Keratinocyte (primary cell): ENCODE results near the gene RDH13. TPM values are rescaled to one million over a fixed set of nuclear protein-coding genes. Genes with fewer than 3 reads are reported as not detected.

Experiments
- DNase-seq: peaks from one replicate; pipeline ENCODE4 v3.0.0-alpha.2; 2011; ENCODE audit warnings: low read depth, missing footprints, low spot score
- FAIRE-seq: peaks from 2 replicates; lab custom pipeline; 2011; peaks lifted over from hg19 to GRCh38; lab: Jason Lieb, UNC
- H2AFZ ChIP-seq: 2 replicates; pipeline ENCODE4 v1.6.0; 2012; ENCODE audit warnings: low read length, control low read depth, inconsistent platforms; ENCODE audit not compliant: control insufficient read depth
- H3K27ac ChIP-seq: 2 replicates; pipeline ENCODE4 v1.5.1; 2011; ENCODE audit warnings: low read length; ENCODE audit not compliant: control insufficient read depth, insufficient read depth
- H3K27me3 ChIP-seq: 3 replicates; pipeline ENCODE4 v1.6.0; 2011; ENCODE audit warnings: low read length; ENCODE audit not compliant: control insufficient read depth, insufficient read depth; ENCODE audit errors: extremely low read depth
- H3K36me3 ChIP-seq, 2 experiments: 2 replicates in 1 of 2; 3 replicates in 1 of 2; pipeline ENCODE4 v1.5.1; 2011; ENCODE audit warnings: low read length in 2 of 2, mild to moderate bottlenecking in 1 of 2; ENCODE audit not compliant: control insufficient read depth in 2 of 2, insufficient read depth in 2 of 2; ENCODE audit errors: extremely low read depth in 1 of 2
- H3K4me1 ChIP-seq: 3 replicates; pipeline ENCODE4 v1.5.1; 2011; ENCODE audit warnings: low read length; ENCODE audit not compliant: control insufficient read depth, insufficient read depth; ENCODE audit errors: extremely low read depth
- H3K4me2 ChIP-seq: 3 replicates; pipeline ENCODE4 v1.6.0; 2011; ENCODE audit warnings: low read depth, low read length; ENCODE audit not compliant: control insufficient read depth, insufficient read depth; ENCODE audit errors: extremely low read depth
- H3K4me3 ChIP-seq, 3 experiments: fragments of 200-600 bp in 1 of 3; sonication (generic) in 1 of 3; 2 replicates in 2 of 3; 3 replicates in 1 of 3; pipeline ENCODE4 v1.5.1; 2011 to 2016; ENCODE audit warnings: low read length in 3 of 3, mild to moderate bottlenecking in 3 of 3, control low read depth in 2 of 3, inconsistent platforms in 1 of 3, low read depth in 1 of 3, mixed read lengths in 1 of 3, mixed run types in 1 of 3, moderate library complexity in 1 of 3; ENCODE audit not compliant: control insufficient read depth in 2 of 3, insufficient read depth in 2 of 3; ENCODE audit errors: extremely low read depth in 1 of 3
- H3K79me2 ChIP-seq: 2 replicates; pipeline ENCODE4 v1.6.0; 2012; ENCODE audit warnings: low read length; ENCODE audit not compliant: control insufficient read depth, insufficient read depth
- H3K9ac ChIP-seq: 3 replicates; pipeline ENCODE4 v1.6.0; 2011; ENCODE audit warnings: low read length; ENCODE audit not compliant: control insufficient read depth, insufficient read depth; ENCODE audit errors: extremely low read depth
- H3K9me1 ChIP-seq: 3 replicates; pipeline ENCODE4 v1.6.0; 2011; ENCODE audit warnings: low read length; ENCODE audit not compliant: control insufficient read depth, insufficient read depth; ENCODE audit errors: extremely low read depth
- H3K9me3 ChIP-seq: 2 replicates; pipeline ENCODE4 v1.5.1; 2012; ENCODE audit warnings: low read depth, low read length; ENCODE audit not compliant: control insufficient read depth
- H4K20me1 ChIP-seq: 3 replicates; pipeline ENCODE4 v1.6.0; 2011; ENCODE audit warnings: low read length; ENCODE audit not compliant: control insufficient read depth, insufficient read depth; ENCODE audit errors: extremely low read depth
- CTCF ChIP-seq, 3 experiments: IDR thresholded peaks in 1 of 3; conservative IDR thresholded peaks in 1 of 3; optimal IDR thresholded peaks in 1 of 3; 2 replicates in 2 of 3; 3 replicates in 1 of 3; pipeline versions ENCODE3 to v1.5.1; 2011; ENCODE audit warnings: low read length in 3 of 3, mild to moderate bottlenecking in 3 of 3, moderate library complexity in 2 of 3, control low read depth in 1 of 3, inconsistent platforms in 1 of 3; ENCODE audit not compliant: insufficient read depth in 2 of 3; ENCODE audit errors: extremely low read depth in 1 of 3
- EZH2 ChIP-seq: IDR thresholded peaks from one replicate; pipeline ENCODE4 v1.6.1; 2012; ENCODE audit warnings: inconsistent platforms, mild to moderate bottlenecking, low read length, moderate library complexity
- dilution Hi-C: fragments of 300-500 bp; cut with MboI; formaldehyde crosslinking; loops from one replicate; pipeline ENCODE4 v1.7.0; 2020; ENCODE audit warnings: low sequenced_read_pairs; ENCODE audit not compliant: extremely low pct_ligation_motif_present
- polyA minus RNA-seq, 3 experiments: library from RNA; depleted of rRNA, polyadenylated mRNA; stranded (reverse); fragments of >200 nt; gene quantifications; 1 replicate in 1 of 3; 2 replicates in 1 of 3; 3 replicates in 1 of 3; pipeline ENCODE4 v1.2.3, GENCODE V29; 2011
- polyA plus RNA-seq, 5 experiments: library from polyadenylated mRNA; depleted of rRNA in 3 of 5; stranded (reverse) in 3 of 5; stranded (forward) in 1 of 5; unstranded in 1 of 5; fragments of >200 nt; gene quantifications; 1 replicate in 1 of 5; 2 replicates in 3 of 5; 3 replicates in 1 of 5; pipeline versions ENCODE4 v1.2.1 to v1.2.3, GENCODE V29; 2011 to 2012; ENCODE audit warnings: missing spikeins in 2 of 5, low read depth in 1 of 5, low replicate concordance in 1 of 5

Gene RDH13
- polyA plus RNA-seq (10.6 to 16.3 TPM (median 11.9 TPM) in 3 replicates), polyA minus RNA-seq (13.5 to 28.4 TPM (median 17.9 TPM) in 3 replicates)
- polyA plus RNA-seq (2011; ENCODE audit: low read depth), result 24.6 TPM
- 9.4 and 10.7 TPM in 2 replicates for polyA plus RNA-seq (2011; cell fraction: cytosol; rRNA removed)
- polyA plus RNA-seq (2011; cell fraction: nucleus; rRNA removed), result 28.4 and 30.3 TPM in 2 replicates
- polyA plus RNA-seq (2012; ENCODE audit: low replicate concordance), result 10.6 and 59.3 TPM in 2 replicates
- 12.1 TPM for polyA minus RNA-seq (2011; cell fraction: cytosol; rRNA and poly(A)+ RNA removed)
- polyA minus RNA-seq (2011; cell fraction: nucleus; rRNA and poly(A)+ RNA removed), result 20.5 and 21.5 TPM in 2 replicates

- Histone ChIP-seq H3K27ac (peak within 1 kb of the TSS; percentile 52), H3K4me3 (peak within 1 kb of the TSS; percentile 77 to 92 (median 84)), H3K9ac (peak within 1 kb of the TSS; percentile 80), H2AFZ (peak within 1 kb of the TSS; percentile 70), H3K36me3 (peaks cover under 1 to 5% of the 10 kb centered on the region in 2 experiments), H3K9me3 (no peaks in the 10 kb centered on the region), H3K79me2 (peaks cover 14% of the 10 kb centered on the region), H3K27me3 (peaks cover 14% of the 10 kb centered on the region), H3K4me1 (peaks cover 5% of the 10 kb centered on the region), H4K20me1 (no peaks in the 10 kb centered on the region), H3K9me1 (no peaks in the 10 kb centered on the region), H3K4me2 (peak within 1 kb of the TSS; percentile 84)
- peak; percentile 76 for DNase-seq
- dilution Hi-C loops, result no loop called here
- peak; percentile 5 for FAIRE-seq
- no peak for TF ChIP-seq EZH2
- no peak for TF ChIP-seq CTCF (optimal IDR thresholded peaks at IDR 0.05 in 1 of 3, IDR thresholded peaks at IDR 0.05 in 1 of 3, conservative IDR thresholded peaks at IDR 0.05 in 1 of 3; ENCODE audit: extremely low read depth in 1 of 3, insufficient read depth in 2 of 3, low read length in 3 of 3)
Measured at GRCh38 chr19:55062735-55063491, at the start of gene RDH13. Gene RDH13 (minus strand): TSS chr19:55063148. CDS start chr19:55063032, 116 bp downstream.

GRCh38 chr19:55112246-55112776 lies 49.4 kb upstream of the RDH13 start:
- Histone ChIP-seq H3K27ac (no peak overlapping the region), H2AFZ (no peak overlapping the region), H3K4me2 (no peak overlapping the region), H4K20me1 (peaks cover 9% of the 10 kb centered on the region), H3K4me3 (no peak overlapping the region), H3K27me3 (no peaks in the 10 kb centered on the region), H3K9me1 (no peaks in the 10 kb centered on the region), H3K4me1 (peaks cover 7% of the 10 kb centered on the region), H3K9me3 (no peaks in the 10 kb centered on the region), H3K79me2 (peaks cover 68% of the 10 kb centered on the region), H3K9ac (no peak overlapping the region), H3K36me3 (peaks cover 11 to 15% of the 10 kb centered on the region in 2 experiments)
- TF ChIP-seq EZH2 (no peak), CTCF (optimal IDR thresholded peaks at IDR 0.05 in 1 of 3, IDR thresholded peaks at IDR 0.05 in 1 of 3, conservative IDR thresholded peaks at IDR 0.05 in 1 of 3; ENCODE audit: extremely low read depth in 1 of 3, insufficient read depth in 2 of 3, low read length in 3 of 3) (no peak)
- dilution Hi-C loops, result no loop called here
- FAIRE-seq (no peak), DNase-seq (no peak)
